Transverse colon (tissue), 4 donors: ENCODE results near the gene SYCE3. TPM values are rescaled to one million over a fixed set of nuclear protein-coding genes. Genes with fewer than 3 reads are reported as not detected.
A peak's percentile ranks its signal among the peaks of the same experiment; 100 is the strongest.
"Not testable (repeated sequence)": the region's sequence is repeated elsewhere in the genome, so short reads cannot be mapped to it uniquely, and the experiment has no call there.

Source experiments
- DNase-seq: peaks from one replicate; pipeline ENCODE4 v3.0.0-alpha.2; 2019
- H3K27ac ChIP-seq, 4 donors: fragments of 200-600 bp; sonication (generic); 2 replicates each; pipeline ENCODE4 v1.5.1; 2016 to 2018; ENCODE audit warnings: inconsistent platforms in 4 of 4
- H3K27me3 ChIP-seq: fragments of 200-600 bp; sonication (generic); 2 replicates; pipeline ENCODE4 v1.5.1; 2017; ENCODE audit warnings: inconsistent platforms
- H3K36me3 ChIP-seq, 4 donors: fragments of 200-600 bp; sonication (generic); 2 replicates each; pipeline ENCODE4 v1.5.1; 2017 to 2019; ENCODE audit warnings: inconsistent platforms in 4 of 4
- H3K4me1 ChIP-seq, 4 donors: fragments of 200-600 bp; sonication (generic); 2 replicates each; pipeline ENCODE4 v1.5.1; 2017 to 2020; ENCODE audit warnings: inconsistent platforms in 4 of 4
- H3K4me3 ChIP-seq, 4 donors: fragments of 200-600 bp; sonication (generic); 1 replicate in 1 of 4; 2 replicates in 3 of 4; pipeline versions ENCODE4 v1.5.1 to v1.6.1; 2017 to 2019; ENCODE audit warnings: inconsistent platforms in 4 of 4
- H3K9me3 ChIP-seq, 2 donors: fragments of 200-600 bp; sonication (generic); 2 replicates each; pipeline ENCODE4 v1.5.1; 2017 to 2019; ENCODE audit warnings: inconsistent platforms in 2 of 2
- CTCF ChIP-seq, 5 experiments: fragments of 200-600 bp in 3 of 5; fragments of 450-650 bp in 2 of 5; sonication (generic) in 3 of 5; IDR thresholded peaks; 1 replicate in 2 of 5; 2 replicates in 3 of 5; pipeline ENCODE4 v1.5.1; 2016 to 2017; ENCODE audit warnings: antibody characterized with exemption in 5 of 5, inconsistent platforms in 3 of 5, mild to moderate bottlenecking in 2 of 5, moderate library complexity in 1 of 5
- EP300 ChIP-seq: sonication (generic); formaldehyde crosslinking; IDR thresholded peaks from one replicate; pipeline ENCODE4 v1.6.1; 2017; ENCODE audit warnings: antibody characterized with exemption, low read depth
- POLR2A ChIP-seq: fragments of 450-650 bp; IDR thresholded peaks from one replicate; pipeline ENCODE4 v1.6.1; 2016; ENCODE audit warnings: antibody characterized with exemption, mild to moderate bottlenecking, moderate library complexity
- POLR2AphosphoS5 ChIP-seq, 3 donors: sonication (generic); formaldehyde crosslinking; IDR thresholded peaks; one replicate each; pipeline ENCODE4 v1.6.1; 2016; ENCODE audit warnings: antibody characterized with exemption in 3 of 3
- WGBS, 2 donors: methylation state at CpG; one replicate each; pipeline ENCODE4 v1.1.5; 2018; ENCODE audit warnings: low coverage in 1 of 2; 5-methylcytosine and 5-hydroxymethylcytosine counted together
- in situ Hi-C, 4 donors: fragments of 200-750 bp; cut with MboI; loops; one replicate each; pipeline versions ENCODE4 v1.15.0 to v1.15.1; 2017; ENCODE audit warnings: low sequenced_read_pairs in 3 of 4, low pct_ligation_motif_present in 1 of 4, low pct_unique_long_range_greater_than_20kb in 1 of 4
- intact Hi-C: fragments of 100-400 bp; cut with DNase I; formaldehyde crosslinking; loops from one replicate; pipeline ENCODE4 v1.15.1; 2023; ENCODE audit warnings: low total_unique reads
- total RNA-seq, 4 donors: library from RNA; depleted of rRNA; stranded (reverse); fragments of >200 nt; gene quantifications; one replicate each; pipeline ENCODE4 v1.1.0, GENCODE V29; 2016

Gene SYCE3
- total RNA-seq, 4 donors from 2014 or later, result not detected

GRCh38 chr22:50533856-50534711 is 28.6 kb downstream of the SYCE3 start:
- TF ChIP-seq POLR2AphosphoS5 (IDR thresholded peaks at IDR 0.05), result peak in 1 of 3 donors; percentile 45
- DNase-seq, result peak; percentile 43
- H3K36me3 ChIP-seq, in situ Hi-C loops, H3K9me3 ChIP-seq, intact Hi-C loops, H3K4me3 ChIP-seq: not testable (repeated sequence)
- peaks cover 15 to 58% (median 37%) of the 10 kb centered on the region in 4 donors for H3K4me1 ChIP-seq
- 57 to 58% methylated on average over 11 to 21 of the region's 21 CpGs for WGBS, 2 donors
- peak overlapping the region; percentile 20 to 94 (median 74) for H3K27ac ChIP-seq
- H3K27me3 ChIP-seq, result peaks cover 13% of the 10 kb centered on the region

- Histone ChIP-seq H3K27me3 (peaks cover 13% of the 10 kb centered on the region), H3K4me1 (peaks cover 6 to 56% (median 29%) of the 10 kb centered on the region in 4 donors), H3K36me3 (no peaks in the 10 kb centered on the region), H3K9me3 (no peaks in the 10 kb centered on the region), H3K4me3 (no peak overlapping the region), H3K27ac (peak overlapping the region; percentile 94 to 99 (median 96))
- no peak for TF ChIP-seq POLR2AphosphoS5 (IDR thresholded peaks at IDR 0.05)
- no peak for TF ChIP-seq EP300
- no peak for TF ChIP-seq POLR2A
- no peak for TF ChIP-seq CTCF (IDR thresholded peaks at IDR 0.05)
- DNase-seq, result no peak
- WGBS, 2 donors, result 68 to 72% methylated on average over 12 to 19 of the region's 19 CpGs
- in situ Hi-C loops (no loop called here), intact Hi-C loops (no loop called here)
These were observed 29.6 kb downstream of the SYCE3 start for GRCh38 chr22:50532824-50533796.

- TF ChIP-seq EP300 (no peak), POLR2AphosphoS5 (IDR thresholded peaks at IDR 0.05) (peak in 2 of 3 donors; percentile 2 to 75), POLR2A (peak; percentile 40), CTCF (IDR thresholded peaks at IDR 0.05) (no peak)
- WGBS, 2 donors, result 3% methylated on average over 56 of the region's 56 CpGs; no CpG with 5 or more reads in 1 of the 2 donors
- Histone ChIP-seq H3K27me3 (peaks cover 13% of the 10 kb centered on the region), H3K9me3 (no peaks in the 10 kb centered on the region), H3K4me1 (peaks cover 6 to 56% (median 29%) of the 10 kb centered on the region in 4 donors), H3K27ac (peak overlapping the region; percentile 94 to 99 (median 96)), H3K4me3 (peak overlapping the region; percentile 42 to 60 (median 53)), H3K36me3 (no peaks in the 10 kb centered on the region)
- in situ Hi-C loops, result no loop called here
- peak; percentile 84 for DNase-seq
- intact Hi-C loops, result no loop called here
These were observed 30.6 kb downstream of the SYCE3 start for GRCh38 chr22:50531962-50532674.

GRCh38 chr22:50531546-50531961 is 31.2 kb downstream of the SYCE3 start:
- in situ Hi-C loops (no loop called here), intact Hi-C loops (no loop called here)
- 1% methylated on average over 16 of the region's 44 CpGs; no CpG with 5 or more reads in 1 of the 2 donors for WGBS, 2 donors
- TF ChIP-seq POLR2A, result no peak
- no peak for TF ChIP-seq EP300
- TF ChIP-seq CTCF (IDR thresholded peaks at IDR 0.05), result no peak
- peak in 2 of 3 donors; percentile 35 to 78 for TF ChIP-seq POLR2AphosphoS5 (IDR thresholded peaks at IDR 0.05)
- H3K4me3 ChIP-seq, result peak overlapping the region; percentile 42 to 60 (median 53)
- H3K4me1 ChIP-seq, result peaks cover 11 to 61% (median 35%) of the 10 kb centered on the region in 4 donors
- H3K36me3 ChIP-seq, result no peaks in the 10 kb centered on the region
- DNase-seq, result peak; percentile 77
- H3K27me3 ChIP-seq, result peaks cover 13% of the 10 kb centered on the region
- H3K27ac ChIP-seq, result peak overlapping the region; percentile 94 to 99 (median 96)
- H3K9me3 ChIP-seq, result no peaks in the 10 kb centered on the region
